OCI-LY7 (cell line): ENCODE measurements around the gene CST11.

ENCODE experiments used
- EZH2phosphoT487 ChIP-seq: fragments of 200-600 bp; sonication (generic); IDR thresholded peaks from 2 replicates; pipeline ENCODE4 v1.6.1; 2018; ENCODE audit warnings: low read depth, borderline replicate concordance, mild to moderate bottlenecking, mixed run types, antibody characterized with exemption, low read length, moderate library complexity, mixed read lengths
- TF ChIP-seq, protein P1 (sequence below): fragments of 200-600 bp; sonication (generic); conservative IDR thresholded peaks from 2 replicates; pipeline ENCODE4 v1.5.1; 2014; ENCODE audit warnings: mild to moderate bottlenecking, antibody characterized with exemption, low read length, moderate library complexity, mixed read lengths

DNA sequence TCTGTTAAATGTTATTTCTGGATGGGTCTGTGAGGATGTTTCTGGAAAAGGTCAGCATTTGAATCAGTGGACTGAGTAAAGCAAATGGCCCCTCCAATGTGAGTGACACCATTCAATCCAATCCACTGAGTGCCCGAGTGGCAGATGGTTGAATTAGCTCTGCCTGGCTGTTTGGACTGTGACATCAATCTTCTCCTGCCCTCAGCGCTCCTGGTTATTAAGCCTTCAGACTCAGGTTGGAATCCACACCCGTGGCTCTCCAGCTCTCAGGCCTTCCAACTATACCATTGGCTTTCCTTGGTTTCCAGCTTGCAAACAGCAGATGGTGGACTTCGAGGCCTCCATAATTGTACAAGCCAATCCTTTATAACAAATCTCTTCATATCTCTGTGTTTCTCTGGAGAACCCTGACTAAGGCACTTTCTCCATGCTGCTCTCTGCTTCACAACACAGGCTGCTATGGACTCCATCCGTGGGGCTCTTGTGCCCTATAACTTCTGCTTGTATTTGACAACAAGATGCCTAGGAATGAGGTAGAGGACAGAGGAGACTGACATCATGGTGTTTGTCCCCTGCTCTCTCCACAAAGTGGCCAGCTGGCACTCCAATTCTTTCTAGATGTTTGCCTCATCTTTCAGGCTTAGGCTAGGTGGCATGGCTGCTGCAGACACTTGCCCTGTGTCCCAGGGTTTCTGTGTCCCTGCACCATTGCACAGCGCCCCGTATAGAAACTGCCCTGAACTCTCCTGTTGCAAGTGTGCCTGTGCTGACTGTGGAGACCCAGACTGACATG, 18.0 kb downstream of the CST11 start:
- TF ChIP-seq, protein P1, sequence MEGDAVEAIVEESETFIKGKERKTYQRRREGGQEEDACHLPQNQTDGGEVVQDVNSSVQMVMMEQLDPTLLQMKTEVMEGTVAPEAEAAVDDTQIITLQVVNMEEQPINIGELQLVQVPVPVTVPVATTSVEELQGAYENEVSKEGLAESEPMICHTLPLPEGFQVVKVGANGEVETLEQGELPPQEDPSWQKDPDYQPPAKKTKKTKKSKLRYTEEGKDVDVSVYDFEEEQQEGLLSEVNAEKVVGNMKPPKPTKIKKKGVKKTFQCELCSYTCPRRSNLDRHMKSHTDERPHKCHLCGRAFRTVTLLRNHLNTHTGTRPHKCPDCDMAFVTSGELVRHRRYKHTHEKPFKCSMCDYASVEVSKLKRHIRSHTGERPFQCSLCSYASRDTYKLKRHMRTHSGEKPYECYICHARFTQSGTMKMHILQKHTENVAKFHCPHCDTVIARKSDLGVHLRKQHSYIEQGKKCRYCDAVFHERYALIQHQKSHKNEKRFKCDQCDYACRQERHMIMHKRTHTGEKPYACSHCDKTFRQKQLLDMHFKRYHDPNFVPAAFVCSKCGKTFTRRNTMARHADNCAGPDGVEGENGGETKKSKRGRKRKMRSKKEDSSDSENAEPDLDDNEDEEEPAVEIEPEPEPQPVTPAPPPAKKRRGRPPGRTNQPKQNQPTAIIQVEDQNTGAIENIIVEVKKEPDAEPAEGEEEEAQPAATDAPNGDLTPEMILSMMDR = no peak
- no peak for TF ChIP-seq EZH2phosphoT487
